GM18870 (cell line): Measurements from ENCODE around the gene CYGB.

Experiments used
- ATAC-seq: cut with Tn5 transposase; IDR thresholded peaks from one replicate; pipeline ENCODE4 v1.9.1; 2021; ENCODE audit warnings: moderate library complexity; ENCODE audit not compliant: unreplicated experiment

Gene CYGB

GRCh38 chr17:76487451-76488192 lies 49.9 kb downstream of the CYGB start:
- no peak for ATAC-seq

- no peak for ATAC-seq
These were observed 51.9 kb downstream of the CYGB start for GRCh38 chr17:76485569-76485968.

GRCh38 chr17:76484228-76484725 lies 53.2 kb downstream of the CYGB start:
- no peak for ATAC-seq

- peak; percentile 57 for ATAC-seq
These were observed 56.3 kb downstream of the CYGB start for GRCh38 chr17:76481071-76481655.

- ATAC-seq = peak; percentile 3
These were observed 56.9 kb downstream of the CYGB start for GRCh38 chr17:76480632-76481031.

- ATAC-seq = no peak
These were observed 57.9 kb downstream of the CYGB start for GRCh38 chr17:76479515-76480060.

- no peak for ATAC-seq
These were observed 58.6 kb downstream of the CYGB start for GRCh38 chr17:76478730-76479514.

- ATAC-seq = no peak
These were observed 59.4 kb downstream of the CYGB start for GRCh38 chr17:76478097-76478496.

- no peak for ATAC-seq
These were observed 59.9 kb downstream of the CYGB start for GRCh38 chr17:76477576-76477975.
